ENCODE measurements around the gene TRERF1.

Gene TRERF1

DNA sequence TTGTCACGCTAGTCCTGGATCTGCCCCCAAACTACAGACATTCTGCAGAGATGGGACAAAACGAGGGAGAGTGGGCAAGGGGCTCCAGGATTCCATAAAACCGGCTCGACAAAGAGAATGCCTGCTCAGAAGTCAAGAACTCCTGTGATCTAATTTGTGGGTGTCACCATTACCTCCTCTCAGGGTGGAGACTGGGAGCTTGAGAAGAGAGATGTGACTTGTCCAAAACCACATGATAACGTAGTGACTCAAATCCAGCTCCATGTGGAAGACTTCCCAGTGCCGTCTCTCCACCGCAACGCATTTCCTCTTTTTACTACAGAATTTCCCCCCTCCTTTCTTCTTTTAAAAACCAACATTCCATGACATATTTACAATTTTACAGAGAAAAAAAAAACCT is 44.3 kb downstream of the TRERF1 start:
- TF ChIP-seq, protein P1, sequence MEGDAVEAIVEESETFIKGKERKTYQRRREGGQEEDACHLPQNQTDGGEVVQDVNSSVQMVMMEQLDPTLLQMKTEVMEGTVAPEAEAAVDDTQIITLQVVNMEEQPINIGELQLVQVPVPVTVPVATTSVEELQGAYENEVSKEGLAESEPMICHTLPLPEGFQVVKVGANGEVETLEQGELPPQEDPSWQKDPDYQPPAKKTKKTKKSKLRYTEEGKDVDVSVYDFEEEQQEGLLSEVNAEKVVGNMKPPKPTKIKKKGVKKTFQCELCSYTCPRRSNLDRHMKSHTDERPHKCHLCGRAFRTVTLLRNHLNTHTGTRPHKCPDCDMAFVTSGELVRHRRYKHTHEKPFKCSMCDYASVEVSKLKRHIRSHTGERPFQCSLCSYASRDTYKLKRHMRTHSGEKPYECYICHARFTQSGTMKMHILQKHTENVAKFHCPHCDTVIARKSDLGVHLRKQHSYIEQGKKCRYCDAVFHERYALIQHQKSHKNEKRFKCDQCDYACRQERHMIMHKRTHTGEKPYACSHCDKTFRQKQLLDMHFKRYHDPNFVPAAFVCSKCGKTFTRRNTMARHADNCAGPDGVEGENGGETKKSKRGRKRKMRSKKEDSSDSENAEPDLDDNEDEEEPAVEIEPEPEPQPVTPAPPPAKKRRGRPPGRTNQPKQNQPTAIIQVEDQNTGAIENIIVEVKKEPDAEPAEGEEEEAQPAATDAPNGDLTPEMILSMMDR (conservative IDR thresholded peaks at IDR 0.05): no peak
- H3K27ac ChIP-seq: no peak overlapping the region

DNA sequence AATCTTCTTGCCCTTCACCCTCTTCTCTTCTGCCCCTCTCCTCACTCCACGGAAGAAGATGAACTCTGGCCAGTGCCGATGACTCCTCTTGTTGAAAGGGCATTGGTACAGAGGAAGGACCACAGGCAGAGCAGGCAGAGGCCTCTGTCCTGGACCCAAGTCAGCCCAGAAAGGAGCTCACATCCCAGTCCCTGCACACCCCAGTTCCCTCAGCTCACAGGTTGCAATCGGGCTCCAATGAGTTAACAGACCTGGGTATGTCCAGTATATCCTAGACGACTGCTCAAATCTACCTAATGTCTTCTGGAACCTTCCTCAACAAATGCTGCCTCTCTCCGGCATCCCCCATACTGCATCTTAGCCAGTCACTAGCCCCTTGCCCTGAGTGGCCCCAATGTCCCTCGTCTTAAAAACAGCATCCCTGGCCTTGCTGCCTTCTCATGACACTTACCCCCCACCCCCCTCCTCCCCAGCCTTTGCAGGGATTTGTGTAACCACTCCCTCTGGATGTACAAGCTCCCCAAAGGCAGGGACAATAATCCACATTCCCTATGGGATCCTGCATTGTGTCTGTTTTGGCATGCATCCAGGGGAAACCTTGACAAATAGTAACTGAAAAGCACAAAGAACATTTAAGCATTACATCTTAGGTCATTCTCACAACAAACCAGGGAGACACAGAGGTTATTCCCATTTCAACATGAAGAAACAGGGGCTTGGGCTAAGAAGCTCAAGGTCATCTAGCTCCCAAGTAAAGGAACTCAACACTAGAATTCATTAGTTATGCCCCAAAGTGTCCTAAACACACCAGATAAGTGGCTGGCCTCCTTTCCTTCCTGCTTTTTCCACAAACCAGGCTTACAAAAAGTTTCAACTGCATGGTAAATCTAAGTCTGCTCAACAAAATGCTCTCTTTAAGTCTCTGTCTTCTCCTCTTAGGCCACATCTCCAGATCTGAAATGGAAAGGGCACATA is 45.1 kb downstream of the TRERF1 start:
- H3K27ac ChIP-seq: no peak overlapping the region
- TF ChIP-seq, protein P1 (conservative IDR thresholded peaks at IDR 0.05): no peak

DNA sequence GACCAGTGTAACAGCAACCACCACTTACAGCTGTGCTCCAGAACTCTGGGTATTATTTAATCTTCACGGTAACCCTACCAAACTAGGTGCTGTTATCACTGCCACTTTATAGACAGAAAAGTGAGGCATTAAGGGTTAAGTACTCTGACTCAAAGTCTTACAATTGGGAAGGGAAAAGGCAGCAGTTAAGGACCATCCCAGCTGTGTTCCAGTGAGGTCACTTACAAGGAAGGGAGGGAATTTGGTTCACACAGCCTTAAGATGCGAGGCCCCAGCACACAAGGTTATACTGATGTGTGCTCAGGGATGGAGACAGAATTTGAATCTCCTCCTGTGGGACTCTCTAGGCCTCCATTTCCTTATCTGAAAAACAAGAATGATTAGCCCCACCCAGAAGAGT is 46.7 kb downstream of the TRERF1 start:
- TF ChIP-seq, protein P1 (conservative IDR thresholded peaks at IDR 0.05): no peak

DNA sequence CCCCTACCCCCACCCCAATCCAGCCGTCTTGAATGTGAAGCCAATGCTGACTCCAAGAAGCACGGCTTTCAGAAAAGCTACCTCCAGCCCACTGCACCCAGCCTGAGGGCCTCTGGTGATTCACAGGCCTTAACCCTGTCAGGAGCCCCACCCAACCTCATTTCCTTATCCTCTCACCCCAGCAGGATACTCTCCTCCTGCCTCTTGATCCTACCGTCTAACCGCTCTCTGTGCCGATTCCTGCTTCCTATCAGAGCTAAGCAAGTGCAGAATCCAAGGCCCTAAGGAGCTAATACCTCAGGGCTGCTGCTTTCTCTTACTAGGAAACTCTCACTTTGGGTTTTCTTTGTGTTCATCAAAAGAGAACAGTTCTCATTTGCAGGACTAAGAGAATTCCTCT is 47.2 kb downstream of the TRERF1 start:
- no peak overlapping the region for H3K27ac ChIP-seq
- TF ChIP-seq, protein P1 (conservative IDR thresholded peaks at IDR 0.05): no peak

More for the DNA sequence above, 46.7 kb downstream of the TRERF1 start:
- no peak overlapping the region for H3K27ac ChIP-seq

DNA sequence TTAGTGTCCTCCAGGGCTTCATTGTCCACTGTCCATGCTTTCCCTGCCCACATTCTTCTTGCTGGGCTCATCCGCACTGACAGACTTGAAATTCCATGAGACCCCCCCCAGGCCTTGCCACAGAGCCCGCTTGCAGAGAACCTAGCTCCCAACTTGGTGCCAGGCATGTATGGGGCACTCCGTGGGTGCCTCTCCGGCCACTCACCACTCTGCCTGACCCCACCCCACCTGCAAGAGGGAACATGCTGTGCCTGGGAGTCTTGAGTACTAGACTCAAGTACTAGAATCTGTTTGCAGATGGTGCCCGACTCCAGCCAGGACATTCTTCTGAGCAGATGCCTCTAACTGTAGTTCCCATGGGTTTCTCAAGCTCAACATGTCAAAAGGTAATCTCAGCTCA is 47.9 kb downstream of the TRERF1 start:
- H3K27ac ChIP-seq: no peak overlapping the region

DNA sequence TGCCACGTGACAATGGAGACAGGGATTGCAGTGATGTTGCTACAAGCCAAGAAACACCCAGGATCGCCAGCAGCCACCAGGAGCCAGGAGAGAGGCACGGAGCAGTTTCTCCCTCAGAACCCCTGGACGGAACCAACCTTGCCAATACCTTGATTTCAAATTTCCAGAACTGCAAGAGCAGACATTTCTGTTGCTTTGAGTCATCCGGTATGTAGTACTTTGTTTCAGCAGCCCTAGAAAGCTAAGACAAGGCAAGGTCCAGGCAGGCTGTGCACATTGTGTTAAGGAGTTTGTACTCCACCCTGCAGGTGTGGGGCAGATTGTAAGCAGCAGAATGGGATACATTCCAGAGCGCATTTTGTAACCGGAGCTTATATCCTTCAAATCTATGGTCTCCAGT is 48.3 kb downstream of the TRERF1 start:
- TF ChIP-seq, protein P1 (conservative IDR thresholded peaks at IDR 0.05): no peak
- no peak overlapping the region for H3K27ac ChIP-seq

More for the DNA sequence above, 47.9 kb downstream of the TRERF1 start:
- TF ChIP-seq, protein P1 (conservative IDR thresholded peaks at IDR 0.05): no peak

DNA sequence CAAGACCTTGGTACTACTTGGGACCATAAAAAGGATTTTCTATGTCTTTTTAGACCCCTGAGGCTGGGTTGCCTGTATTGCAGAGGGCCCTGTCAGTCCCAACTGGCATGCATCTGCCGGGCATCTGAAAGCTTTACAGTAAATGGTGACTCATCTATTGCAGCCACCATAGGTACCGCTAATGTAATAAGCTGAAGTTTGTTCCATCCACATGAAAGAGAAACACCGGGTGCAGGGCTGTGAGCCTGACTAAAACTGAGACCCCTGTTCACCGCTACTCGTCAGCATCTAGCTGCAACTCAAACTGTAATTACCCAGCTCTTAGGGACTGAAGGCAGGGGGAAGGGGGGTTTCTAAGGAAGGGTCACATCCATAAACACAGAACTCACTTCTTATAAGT is 49.5 kb downstream of the TRERF1 start:
- no peak overlapping the region for H3K27ac ChIP-seq
- TF ChIP-seq, protein P1 (conservative IDR thresholded peaks at IDR 0.05): no peak
